Ammon's horn (tissue), 1 donor: Measurements from ENCODE around the gene RSRC1.
"Not testable (repeated sequence)": the region's sequence is repeated elsewhere in the genome, so short reads cannot be mapped to it uniquely, and the experiment has no call there.

Experiments
- DNase-seq: peaks from one replicate; pipeline ENCODE4 v3.0.0-alpha.2; 2016; ENCODE audit warnings: low spot score

The RSRC1 gene

GRCh38 chr3:158329696-158330441 is 220.0 kb downstream of the RSRC1 start:
- DNase-seq, result not testable (repeated sequence)

DNA sequence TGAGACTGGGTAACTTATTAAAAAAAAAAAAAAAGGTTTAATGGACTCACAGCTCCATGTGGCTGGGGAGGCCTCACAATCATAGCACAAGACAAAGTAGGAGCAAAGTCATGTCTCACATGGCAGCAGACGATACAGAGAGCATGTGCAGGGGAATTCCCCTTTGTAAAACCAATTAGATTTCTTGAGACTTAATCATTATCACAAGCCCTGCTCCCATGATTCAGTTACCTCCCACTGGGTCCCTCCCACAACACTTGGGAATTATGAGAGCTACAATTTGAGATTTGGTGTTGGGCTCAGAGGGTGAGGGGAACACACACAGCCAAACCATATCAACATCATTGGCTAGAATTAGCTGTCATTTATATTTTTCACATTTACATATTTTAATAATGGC is 221.0 kb downstream of the RSRC1 start:
- DNase-seq, result no peak

- no peak for DNase-seq
These were observed 223.8 kb downstream of the RSRC1 start for GRCh38 chr3:158333736-158334135.

DNA sequence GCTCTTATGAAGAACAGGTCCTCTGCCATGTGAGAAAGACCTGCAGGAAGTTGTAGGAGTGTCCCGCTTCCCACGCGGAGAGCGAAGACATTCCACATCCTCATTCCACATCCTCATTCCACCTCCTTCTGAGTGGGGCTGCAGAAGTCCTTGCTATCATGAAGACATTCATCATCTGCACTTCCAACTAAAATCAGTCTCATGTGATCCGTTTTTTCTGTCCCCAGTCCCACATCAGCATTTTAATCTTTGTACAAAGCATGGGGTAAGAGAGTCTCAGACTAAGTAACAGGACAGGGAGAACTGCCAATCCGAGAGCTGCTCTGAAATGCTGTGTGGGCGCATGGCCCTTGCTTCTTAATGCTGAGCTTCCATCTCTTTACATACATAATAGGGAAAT is 227.2 kb downstream of the RSRC1 start:
- DNase-seq, result no peak

- DNase-seq, result no peak
These were observed 229.7 kb downstream of the RSRC1 start for GRCh38 chr3:158339638-158340037.

DNA sequence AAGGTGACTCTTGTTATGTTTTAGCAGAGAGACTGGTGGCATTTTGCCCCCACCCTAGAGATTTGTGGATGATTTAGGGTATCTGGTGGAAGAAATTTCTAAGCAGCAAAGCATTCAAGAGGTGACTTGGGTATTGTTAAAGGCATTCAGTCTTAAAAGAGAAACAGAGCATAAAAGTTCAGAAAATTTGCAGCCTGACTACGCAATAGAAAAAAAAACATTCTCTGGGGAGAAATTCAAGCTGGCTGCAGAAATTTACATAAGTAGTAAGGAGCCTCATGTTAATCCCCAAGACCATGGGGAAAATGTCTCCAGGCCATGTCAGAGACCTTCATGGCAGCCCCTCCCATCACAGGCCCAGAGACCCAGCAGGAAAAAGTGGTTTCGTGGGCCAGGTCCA is 231.1 kb downstream of the RSRC1 start:
- DNase-seq, result not testable (repeated sequence)

- no peak for DNase-seq
These were observed 238.1 kb downstream of the RSRC1 start for GRCh38 chr3:158347966-158348365.

- no peak for DNase-seq
These were observed 241.1 kb downstream of the RSRC1 start for GRCh38 chr3:158350971-158351370.

DNA sequence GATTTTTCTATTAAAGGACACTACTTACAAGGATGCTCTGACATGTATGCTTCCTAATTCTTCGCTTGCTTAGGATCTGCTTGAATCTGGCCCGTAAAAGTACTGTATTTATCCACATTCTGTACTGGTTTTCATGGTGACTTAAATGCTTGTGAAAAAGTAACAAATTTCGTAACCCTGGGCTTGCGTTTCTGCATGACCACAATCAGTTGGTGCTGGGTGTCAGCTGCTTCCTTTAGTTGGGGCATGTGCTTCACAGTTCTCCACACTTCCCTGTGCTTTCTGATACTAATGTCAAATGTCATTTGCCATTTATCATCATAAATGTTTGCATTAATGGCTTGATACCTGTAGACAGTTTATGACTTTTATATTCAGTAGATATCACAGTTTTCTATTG is 242.7 kb downstream of the RSRC1 start:
- no peak for DNase-seq

DNA sequence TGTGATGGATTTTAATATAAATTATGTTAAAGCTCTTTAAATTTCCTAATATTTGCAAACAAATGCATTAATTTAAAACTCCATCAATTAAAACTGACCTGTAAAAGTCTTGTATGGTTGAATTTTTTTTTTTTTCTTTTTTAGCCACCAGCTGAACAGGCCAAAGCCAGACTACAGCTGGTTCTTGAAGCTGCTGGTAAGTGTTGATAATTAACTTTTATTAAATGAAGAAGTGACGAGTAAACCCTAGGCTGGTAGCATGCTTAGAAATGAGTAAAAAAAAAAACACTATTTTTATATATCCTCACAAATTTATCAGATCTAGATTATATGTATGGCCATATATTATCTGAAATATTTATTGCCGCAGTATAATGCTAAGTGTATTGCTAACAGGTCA is 244.8 kb downstream of the RSRC1 start:
- no peak for DNase-seq

- no peak for DNase-seq
These were observed 246.0 kb downstream of the RSRC1 start for GRCh38 chr3:158355623-158356588.

GRCh38 chr3:158359339-158359738 is 249.4 kb downstream of the RSRC1 start:
- no peak for DNase-seq

DNA sequence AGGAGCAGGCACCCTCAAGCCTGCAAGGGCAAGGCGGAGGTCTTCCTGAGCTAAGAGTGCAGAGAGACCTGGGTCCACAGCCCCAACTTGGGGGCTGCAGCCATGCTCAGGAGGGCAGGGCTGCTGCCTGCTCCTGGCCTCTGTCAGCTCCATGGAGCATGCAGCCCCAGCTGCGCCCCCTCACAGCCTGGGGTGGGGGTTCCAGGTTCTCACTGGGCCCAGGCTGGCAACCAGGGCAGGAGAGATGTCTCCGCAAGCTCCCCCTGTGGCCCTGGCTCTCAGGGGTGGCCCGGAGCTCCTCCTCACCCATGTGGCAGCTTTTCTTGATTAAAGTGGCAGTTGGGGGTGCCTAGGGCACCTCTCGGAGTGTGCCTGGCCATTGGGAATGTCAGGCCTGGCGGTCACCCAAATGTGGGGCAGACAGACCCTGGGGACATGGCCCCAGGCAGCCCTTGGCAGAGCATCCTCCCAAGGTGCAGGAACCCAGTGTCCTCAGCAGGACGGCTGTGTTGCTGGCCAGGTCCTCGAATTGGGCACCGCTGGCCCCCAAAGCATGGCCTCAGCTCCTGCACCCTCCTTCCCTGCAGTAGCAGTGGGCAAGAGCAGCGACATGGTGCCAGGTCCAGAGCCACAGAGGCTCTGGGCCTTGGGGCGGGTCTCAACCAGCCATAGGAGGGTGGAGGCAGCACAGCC is 251.0 kb downstream of the RSRC1 start:
- DNase-seq, result no peak

- DNase-seq, result no peak
These were observed 258.4 kb downstream of the RSRC1 start for GRCh38 chr3:158368271-158368670.

DNA sequence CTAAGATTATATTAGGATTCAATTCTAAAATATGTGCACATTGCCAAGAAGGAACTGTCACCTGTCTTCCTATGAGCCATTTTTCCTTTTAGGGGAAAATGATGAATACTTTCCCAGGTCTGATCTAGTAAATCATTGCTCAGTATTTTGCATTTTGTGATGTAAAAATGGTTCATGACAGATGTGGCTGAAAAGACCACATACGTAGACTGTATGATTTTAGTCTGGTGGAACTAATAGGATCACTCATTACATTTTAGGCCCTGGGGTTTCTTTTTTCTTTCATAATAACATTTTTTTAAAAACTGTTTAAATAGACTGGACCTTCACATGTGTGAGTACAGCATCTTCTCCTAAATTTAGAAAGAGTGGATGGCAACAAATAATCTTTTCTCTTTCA is 259.4 kb downstream of the RSRC1 start:
- DNase-seq, result no peak

GRCh38 chr3:158379517-158379916 is 269.6 kb downstream of the RSRC1 start:
- DNase-seq, result no peak

DNA sequence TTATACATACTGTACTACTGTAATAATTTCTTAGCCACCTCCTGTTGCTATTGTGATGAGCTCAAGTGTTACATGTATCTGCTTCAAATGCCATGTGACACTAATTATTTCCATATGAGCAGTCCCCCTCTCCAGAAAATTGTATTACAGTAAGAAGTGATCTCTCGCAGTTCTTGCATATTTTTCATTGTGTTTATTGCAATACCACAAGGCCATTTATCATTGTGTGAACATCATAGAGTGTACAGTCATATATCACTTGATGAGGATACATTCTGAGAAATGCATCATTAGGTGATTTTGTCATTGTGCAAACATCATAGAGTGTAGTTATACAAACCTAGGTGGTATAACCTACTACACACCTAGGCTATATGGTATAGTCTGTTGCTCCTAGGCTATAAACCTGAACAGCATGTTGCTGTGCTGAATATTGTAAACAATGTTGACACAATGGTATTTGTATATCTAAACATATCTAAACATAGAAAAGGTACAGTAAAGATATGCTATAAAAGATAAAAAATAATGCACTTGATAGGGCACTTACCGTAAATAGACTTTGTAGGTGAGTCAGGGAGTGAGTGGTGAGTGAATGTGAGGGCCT is 271.5 kb downstream of the RSRC1 start:
- no peak for DNase-seq

DNA sequence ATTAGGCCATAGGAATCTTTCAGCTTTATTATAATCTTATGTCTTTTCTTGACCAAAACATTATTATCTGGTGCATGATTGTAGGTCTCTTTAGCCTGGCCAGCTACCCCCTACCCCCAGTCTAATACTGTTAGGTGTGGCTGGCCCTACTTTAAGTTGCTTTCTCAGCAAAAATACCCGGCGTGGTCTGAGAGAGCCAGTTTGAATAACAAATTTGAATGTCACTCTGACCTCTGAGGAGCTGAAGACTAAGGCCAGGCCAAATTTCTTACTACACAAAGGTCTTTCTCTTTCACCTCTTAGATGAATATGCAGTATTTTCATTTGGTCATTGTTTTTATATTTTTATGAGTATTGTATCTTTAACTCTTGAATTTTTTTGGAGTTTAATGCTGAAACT is 272.6 kb downstream of the RSRC1 start:
- DNase-seq, result no peak

DNA sequence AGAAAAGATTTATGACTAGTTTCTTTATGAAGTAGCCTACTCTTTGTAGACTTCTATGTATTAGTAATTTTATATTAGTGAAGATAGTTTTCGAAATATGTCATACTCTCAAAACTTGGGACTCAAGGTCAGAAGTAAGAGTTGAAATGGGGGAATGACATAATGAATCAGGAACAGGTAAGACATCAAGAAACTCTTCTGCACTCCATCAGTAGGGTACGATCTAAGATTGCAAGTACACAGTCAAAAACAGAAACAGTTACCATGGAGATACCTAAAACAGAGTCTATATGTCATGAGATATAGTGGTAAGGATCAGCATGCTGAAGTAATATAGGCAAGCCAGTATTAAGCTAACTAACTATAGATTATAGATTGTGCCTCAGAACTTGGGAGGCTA is 274.1 kb downstream of the RSRC1 start:
- no peak for DNase-seq

GRCh38 chr3:158395421-158395820 is 285.5 kb downstream of the RSRC1 start:
- DNase-seq, result no peak

DNA sequence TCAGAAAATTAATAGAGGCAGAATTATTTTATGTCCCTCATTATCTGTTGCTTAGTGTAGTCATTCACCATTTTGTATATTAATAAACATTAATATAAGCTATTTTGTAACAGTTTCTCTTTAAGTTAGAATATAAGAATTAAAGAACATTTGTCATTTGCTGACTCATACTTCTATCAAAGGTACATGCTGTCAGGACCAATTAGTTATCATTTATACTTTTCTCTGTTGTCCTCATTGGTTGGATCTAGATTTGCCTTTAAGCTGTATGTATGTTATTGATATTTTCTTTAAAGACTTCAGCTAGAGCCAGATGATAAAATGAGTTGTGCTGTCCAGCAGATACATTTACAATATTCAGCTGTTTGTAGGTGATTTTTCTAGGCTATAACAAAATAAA is 292.7 kb downstream of the RSRC1 start:
- no peak for DNase-seq

GRCh38 chr3:158403013-158403412 is 293.1 kb downstream of the RSRC1 start:
- DNase-seq, result no peak
